SJCRH30 (cell line): ENCODE measurements around the gene DDX19B. TPM values are rescaled to one million over a fixed set of nuclear protein-coding genes. Genes with fewer than 3 reads are reported as not detected.

Experiments
- total RNA-seq: library from RNA; depleted of rRNA; stranded (reverse); fragments of >200 nt; shearing (Covaris generic); gene quantifications from 2 replicates; pipeline ENCODE4 v1.2.3, GENCODE V29; 2014; rRNA removed

Gene DDX19B
- total RNA-seq, 1 experiment from 2014 or later: 23.9 TPM

Other genes with a start within 250 kb of the DDX19B start
- 19.8 and 21.8 TPM in 2 replicates for gene PDPR, start 184.9 kb upstream of the DDX19B start, total RNA-seq
- gene CLEC18C, start 125.4 kb upstream of the DDX19B start, total RNA-seq: 0.38 and 1.1 TPM in 2 replicates
- gene EXOSC6, start 47.2 kb upstream of the DDX19B start, total RNA-seq: 19.7 and 22.6 TPM in 2 replicates
- 32.4 and 36.5 TPM in 2 replicates for gene AARS1, start 9.7 kb upstream of the DDX19B start, total RNA-seq
- gene DDX19A, start 47.7 kb downstream of the DDX19B start, total RNA-seq: 36.3 and 37.1 TPM in 2 replicates
- gene ST3GAL2, start 139.9 kb downstream of the DDX19B start, total RNA-seq: 13.6 TPM in 2 replicates
- gene FCSK, start 155.4 kb downstream of the DDX19B start, total RNA-seq: 1.6 and 1.9 TPM in 2 replicates
- 25.4 and 26.4 TPM in 2 replicates for gene COG4, start 224.4 kb downstream of the DDX19B start, total RNA-seq
- 270 and 318 TPM in 2 replicates for gene SF3B3, start 224.6 kb downstream of the DDX19B start, total RNA-seq